AG09319 (cell line): ENCODE data around the gene PLXDC2.

Source experiments
- DNase-seq: peaks from one replicate; pipeline ENCODE4 v3.0.0-alpha.2; 2010; ENCODE audit warnings: low read depth; ENCODE audit errors: extremely low read depth
- CTCF ChIP-seq: IDR thresholded peaks from 2 replicates; pipeline ENCODE4 v1.5.1; 2011; ENCODE audit warnings: low read depth, mild to moderate bottlenecking, inconsistent platforms, low read length, moderate library complexity

Gene PLXDC2

GRCh38 chr10:19920075-19920726 is 104.0 kb downstream of the PLXDC2 start:
- no peak for TF ChIP-seq CTCF
- DNase-seq, result no peak

- no peak for TF ChIP-seq CTCF
- DNase-seq, result peak; percentile 15
These were observed 105.3 kb downstream of the PLXDC2 start for GRCh38 chr10:19921300-19922140.

- peak; percentile 14 for DNase-seq
- no peak for TF ChIP-seq CTCF
These were observed 106.2 kb downstream of the PLXDC2 start for GRCh38 chr10:19922236-19922963.

- DNase-seq, result no peak
- no peak for TF ChIP-seq CTCF
These were observed 108.8 kb downstream of the PLXDC2 start for GRCh38 chr10:19925064-19925463.

GRCh38 chr10:19928936-19929335 is 112.7 kb downstream of the PLXDC2 start:
- no peak for DNase-seq
- TF ChIP-seq CTCF, result no peak

GRCh38 chr10:19929506-19930140 is 113.4 kb downstream of the PLXDC2 start:
- DNase-seq, result no peak
- no peak for TF ChIP-seq CTCF
